ENCODE results near the gene GRIP2. TPM values are rescaled to one million over a fixed set of nuclear protein-coding genes. Genes with fewer than 3 reads are reported as not detected.

The GRIP2 gene
- total RNA-seq, 1 experiment from 2014 or later, result 0.27 TPM

GRCh38 chr3:14440531-14441239 lies 99.5 kb downstream of the GRIP2 start:
- no peak for DNase-seq (ENCODE audit: extremely low read depth, low read depth)

- no peak for DNase-seq (ENCODE audit: extremely low read depth, low read depth)
Measured at GRCh38 chr3:14440168-14440518, 100.0 kb downstream of the GRIP2 start.

- no peak for DNase-seq (ENCODE audit: extremely low read depth, low read depth)
Measured at GRCh38 chr3:14439501-14440167, 100.5 kb downstream of the GRIP2 start.

Small RNA genes within 50 kb of the gene (small RNA-seq; reads per million reads assigned to genes)
- 0 reads per million in 2 experiments for gene RNU6-905P

Other genes starting within 250 kb of the GRIP2 start
- 117 and 123 TPM in 2 replicates for gene SLC6A6, start 137.7 kb downstream of the GRIP2 start, total RNA-seq (2014; rRNA removed; shearing (Covaris generic))
- 16.0 and 30.7 TPM in 2 replicates for gene CCDC174, start 111.4 kb upstream of the GRIP2 start, total RNA-seq (2014; rRNA removed; shearing (Covaris generic))
- not detected in 2 replicates for gene C3orf20, start 134.8 kb upstream of the GRIP2 start, total RNA-seq (2014; rRNA removed; shearing (Covaris generic))